Stimulated activated CD8-positive, alpha-beta memory T cell treated with anti-CD3 and anti-CD28 coated beads, Interleukin-12 subunit alpha, Interleukin-12 subunit beta, amount 100 ng/mL, for 24 hours (primary cell): ENCODE data around the gene RPL3.
"Not testable (repeated sequence)": the region's sequence is repeated elsewhere in the genome, so short reads cannot be mapped to it uniquely, and the experiment has no call there.

Experiments
- DNase-seq: peaks from one replicate; pipeline ENCODE4 v3.0.0-alpha.2; 2020; ENCODE audit errors: extremely low read depth

RPL3 gene

GRCh38 chr22:39319284-39320022 is at the start of gene RPL3:
TSS of gene RPL3 (minus strand) at chr22:39319623. CDS start at chr22:39319597, 26 bp downstream.
- DNase-seq: peak; percentile 74

GRCh38 chr22:39369186-39369585 is 49.8 kb upstream of the RPL3 start:
- no peak for DNase-seq

- DNase-seq: no peak
Measured at GRCh38 chr22:39368461-39368911, 49.1 kb upstream of the RPL3 start.

- no peak for DNase-seq
Measured at GRCh38 chr22:39367035-39367434, 47.6 kb upstream of the RPL3 start.

- no peak for DNase-seq
Measured at GRCh38 chr22:39365492-39365780, 46.0 kb upstream of the RPL3 start.

- DNase-seq: no peak
Measured at GRCh38 chr22:39364714-39365491, 45.5 kb upstream of the RPL3 start.

GRCh38 chr22:39363751-39364515 is 44.5 kb upstream of the RPL3 start:
- no peak for DNase-seq

- no peak for DNase-seq
Measured at GRCh38 chr22:39362932-39363331, 43.5 kb upstream of the RPL3 start.

- no peak for DNase-seq
Measured at GRCh38 chr22:39362271-39362670, 42.8 kb upstream of the RPL3 start.

- DNase-seq: no peak
Measured at GRCh38 chr22:39361496-39361895, 42.1 kb upstream of the RPL3 start.

GRCh38 chr22:39360674-39361413 is 41.4 kb upstream of the RPL3 start:
- no peak for DNase-seq

GRCh38 chr22:39360242-39360641 is 40.8 kb upstream of the RPL3 start:
- DNase-seq: no peak

- no peak for DNase-seq
Measured at GRCh38 chr22:39359659-39360195, 40.3 kb upstream of the RPL3 start.

GRCh38 chr22:39358197-39358596 is 38.8 kb upstream of the RPL3 start:
- DNase-seq: not testable (repeated sequence)

GRCh38 chr22:39357110-39358108 is 38.0 kb upstream of the RPL3 start:
- not testable (repeated sequence) for DNase-seq

GRCh38 chr22:39356464-39356863 is 37.0 kb upstream of the RPL3 start:
- no peak for DNase-seq

GRCh38 chr22:39355805-39356204 is 36.4 kb upstream of the RPL3 start:
- not testable (repeated sequence) for DNase-seq

- DNase-seq: no peak
Measured at GRCh38 chr22:39355080-39355479, 35.7 kb upstream of the RPL3 start.

- no peak for DNase-seq
Measured at GRCh38 chr22:39353346-39353745, 33.9 kb upstream of the RPL3 start.

GRCh38 chr22:39352306-39352891 is 33.0 kb upstream of the RPL3 start:
- DNase-seq: no peak
